ENCODE measurements around the gene PRDM11. TPM values are rescaled to one million over a fixed set of nuclear protein-coding genes. Genes with fewer than 3 reads are reported as not detected.

PRDM11 gene
- total RNA-seq, 1 experiment from 2014 or later, result 27.4 TPM

DNA sequence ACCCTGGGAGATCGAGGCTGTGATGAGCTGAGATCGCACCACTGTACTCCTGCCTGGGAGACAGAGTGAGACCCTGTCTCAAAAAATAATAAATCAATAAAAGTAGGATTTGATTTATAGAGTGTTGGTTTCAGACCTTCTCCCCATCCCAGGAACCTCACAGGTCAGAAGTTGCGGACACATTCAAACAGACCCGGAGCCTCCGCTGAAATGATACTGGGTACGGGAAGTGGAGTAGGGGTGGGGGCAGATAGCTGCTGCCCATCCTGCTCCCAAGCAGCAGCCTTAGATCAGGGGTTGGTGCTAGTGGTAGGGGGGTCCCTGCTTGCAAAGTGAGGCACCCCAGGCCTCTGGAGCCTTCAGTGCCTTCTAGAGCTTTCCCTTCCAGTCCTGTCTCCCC, 7.8 kb downstream of the PRDM11 start:
- POLR2A ChIA-PET, result no interaction called here
- no TSS peak for BruUV-seq (replicated peaks)
- Histone ChIP-seq H3K9me3 (ENCODE audit: control insufficient read depth, insufficient read depth, low read depth, low read length) (no peaks in the 10 kb centered on the region), H3K4me3 (ENCODE audit: low read depth in 2 of 2, low read length in 2 of 2) (no peak overlapping the region), H3K4me1 (ENCODE audit: control insufficient read depth, insufficient read depth, low read length) (no peaks in the 10 kb centered on the region), H3K27me3 (ENCODE audit: control insufficient read depth, insufficient read depth, low read length) (no peaks in the 10 kb centered on the region), H3K27ac (ENCODE audit: low read length) (no peak overlapping the region), H3K36me3 (ENCODE audit: control insufficient read depth, insufficient read depth, low read length) (no peaks in the 10 kb centered on the region)
- intact Hi-C loops (cut with micrococcal nuclease; ENCODE audit: unreplicated experiment), result no loop called here
- no peak for TF ChIP-seq REST (IDR thresholded peaks at IDR 0.05; ENCODE audit: insufficient read depth in 1 of 2, low read depth in 2 of 2, low read length in 1 of 2)
- no peak for TF ChIP-seq TCF7L2 (IDR thresholded peaks at IDR 0.05; ENCODE audit: low read depth, low read length)
- TF ChIP-seq CTCF (IDR thresholded peaks at IDR 0.05), result no peak
- no peak for TF ChIP-seq POLR2AphosphoS5 (IDR thresholded peaks at IDR 0.05; ENCODE audit: low read depth, low read length)
- no peak for TF ChIP-seq SIN3A (IDR thresholded peaks at IDR 0.05; ENCODE audit: borderline replicate concordance, insufficient read depth, low read depth, low read length)
- in situ Hi-C loops (cut with HindIII; ENCODE audit: low pct_unique_long_range_greater_than_20kb, low sequenced_read_pairs), result no loop called here
- DNase-seq (ENCODE audit: low read depth, low spot score) (no peak), ATAC-seq (no peak)
- CTCF ChIA-PET, result no interaction called here

GRCh38 chr11:45155058-45155551, 8.7 kb downstream of the PRDM11 start:
- DNase-seq (ENCODE audit: low read depth, low spot score) (no peak), ATAC-seq (no peak)
- in situ Hi-C loops (cut with HindIII; ENCODE audit: low pct_unique_long_range_greater_than_20kb, low sequenced_read_pairs) (no loop called here), intact Hi-C loops (cut with micrococcal nuclease; ENCODE audit: unreplicated experiment) (no loop called here)
- Histone ChIP-seq H3K4me3 (ENCODE audit: low read depth in 2 of 2, low read length in 2 of 2) (no peak overlapping the region), H3K27ac (ENCODE audit: low read length) (no peak overlapping the region), H3K4me1 (ENCODE audit: control insufficient read depth, insufficient read depth, low read length) (no peaks in the 10 kb centered on the region), H3K9me3 (ENCODE audit: control insufficient read depth, insufficient read depth, low read depth, low read length) (no peaks in the 10 kb centered on the region), H3K36me3 (ENCODE audit: control insufficient read depth, insufficient read depth, low read length) (no peaks in the 10 kb centered on the region), H3K27me3 (ENCODE audit: control insufficient read depth, insufficient read depth, low read length) (no peaks in the 10 kb centered on the region)
- CTCF ChIA-PET, result no interaction called here
- TF ChIP-seq POLR2AphosphoS5 (IDR thresholded peaks at IDR 0.05; ENCODE audit: low read depth, low read length) (no peak), TCF7L2 (IDR thresholded peaks at IDR 0.05; ENCODE audit: low read depth, low read length) (no peak), REST (IDR thresholded peaks at IDR 0.05; ENCODE audit: insufficient read depth in 1 of 2, low read depth in 2 of 2, low read length in 1 of 2) (no peak), CTCF (IDR thresholded peaks at IDR 0.05) (no peak), SIN3A (IDR thresholded peaks at IDR 0.05; ENCODE audit: borderline replicate concordance, insufficient read depth, low read depth, low read length) (no peak)
- POLR2A ChIA-PET, result no interaction called here
- no TSS peak for BruUV-seq (replicated peaks)
